Non-pigmented ciliary epithelial cell (primary cell): ENCODE results near the gene ATOSA.
A peak's percentile ranks its signal among the peaks of the same experiment; 100 is the strongest.

Experiments
- DNase-seq: peaks from one replicate; pipeline ENCODE4 v3.0.0-alpha.2; 2010; ENCODE audit warnings: low read depth

ATOSA gene

DNA sequence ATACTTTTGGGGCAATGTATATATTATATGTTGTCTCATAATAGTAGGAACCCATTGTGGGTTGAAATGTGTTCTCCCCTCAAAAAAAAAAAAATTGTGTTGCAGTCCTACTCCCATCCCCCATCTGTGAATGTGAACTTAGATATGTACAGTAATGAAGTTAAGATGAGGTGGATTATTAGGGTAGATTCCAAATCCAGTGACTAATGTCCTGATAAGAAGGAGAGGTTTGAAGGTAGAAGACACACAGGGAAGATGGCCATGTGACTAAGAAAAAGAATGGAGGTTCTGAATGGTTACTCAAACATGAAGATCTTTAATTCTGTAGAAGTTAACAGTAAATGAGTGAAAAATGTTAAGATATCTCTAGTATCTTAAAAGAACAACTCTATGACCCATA lies 3.0 kb upstream of the ATOSA start:
- DNase-seq = no peak

- no peak for DNase-seq
Measured at GRCh38 chr15:52681441-52681840, 2.3 kb upstream of the ATOSA start.

- no peak for DNase-seq
Measured at GRCh38 chr15:52680761-52681160, 1.6 kb upstream of the ATOSA start.

DNA sequence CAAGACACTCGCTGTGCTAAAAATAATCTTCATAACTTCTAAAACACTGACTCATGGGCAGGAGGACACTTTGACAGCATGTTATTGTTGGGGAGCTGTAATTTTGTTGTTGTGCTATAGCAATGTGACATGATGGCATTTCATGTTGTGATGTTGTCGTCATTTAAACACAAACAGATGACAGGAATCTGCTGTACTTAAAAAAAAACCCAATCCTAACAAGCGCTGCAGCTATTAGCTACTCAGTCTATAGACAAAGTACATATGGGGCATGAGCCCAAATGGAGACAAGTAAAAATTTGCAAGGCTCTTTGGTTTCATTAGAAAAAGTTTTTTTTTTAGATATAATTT lies 828 bp upstream of the ATOSA start:
- DNase-seq = no peak

GRCh38 chr15:52678468-52679231 lies 538 bp downstream of the ATOSA start:
- no peak for DNase-seq

GRCh38 chr15:52677593-52678467 lies 1.4 kb downstream of the ATOSA start:
- no peak for DNase-seq

GRCh38 chr15:52674831-52675230 lies 4.4 kb downstream of the ATOSA start:
- DNase-seq = no peak

DNA sequence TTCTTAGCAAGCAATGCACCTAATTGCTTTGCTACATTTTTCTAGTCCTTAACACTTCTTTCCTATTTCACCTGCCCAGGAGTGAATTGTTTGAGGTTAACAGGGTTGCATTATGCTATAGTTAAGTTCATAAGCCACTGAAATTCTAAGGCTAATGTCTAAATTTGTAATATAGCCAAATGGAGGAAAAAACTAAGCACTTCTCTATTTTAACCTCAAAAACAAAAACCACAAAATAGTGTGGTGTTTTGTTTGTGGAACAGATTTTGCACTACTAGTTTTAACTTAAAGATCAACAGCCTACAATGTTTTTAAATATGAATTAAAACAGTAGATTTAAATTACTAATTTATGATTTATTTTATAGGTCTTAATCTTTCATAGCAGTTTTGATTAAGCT lies 5.5 kb downstream of the ATOSA start:
- no peak for DNase-seq

DNA sequence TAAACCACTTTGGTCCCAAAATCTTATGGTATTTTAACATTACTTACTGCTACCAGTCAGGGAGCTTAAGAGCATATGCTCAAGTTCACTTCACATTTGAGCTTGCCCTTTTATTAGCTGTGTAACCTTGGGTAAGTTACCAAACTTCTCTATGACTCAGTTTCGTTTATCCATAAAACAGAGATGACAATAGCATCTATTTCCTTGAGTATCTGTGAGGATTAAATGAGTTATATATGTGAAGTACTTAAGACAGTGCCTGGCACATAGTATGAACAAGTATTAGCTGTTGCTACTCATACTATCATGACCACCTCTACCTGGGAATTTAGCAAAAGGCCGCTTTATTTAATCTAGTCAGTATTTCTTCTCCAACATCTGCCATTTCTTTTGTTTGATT lies 5.9 kb downstream of the ATOSA start:
- DNase-seq = no peak

- DNase-seq = no peak
Measured at GRCh38 chr15:52672661-52673060, 6.5 kb downstream of the ATOSA start.

- DNase-seq = no peak
Measured at GRCh38 chr15:52670087-52670486, 9.1 kb downstream of the ATOSA start.

DNA sequence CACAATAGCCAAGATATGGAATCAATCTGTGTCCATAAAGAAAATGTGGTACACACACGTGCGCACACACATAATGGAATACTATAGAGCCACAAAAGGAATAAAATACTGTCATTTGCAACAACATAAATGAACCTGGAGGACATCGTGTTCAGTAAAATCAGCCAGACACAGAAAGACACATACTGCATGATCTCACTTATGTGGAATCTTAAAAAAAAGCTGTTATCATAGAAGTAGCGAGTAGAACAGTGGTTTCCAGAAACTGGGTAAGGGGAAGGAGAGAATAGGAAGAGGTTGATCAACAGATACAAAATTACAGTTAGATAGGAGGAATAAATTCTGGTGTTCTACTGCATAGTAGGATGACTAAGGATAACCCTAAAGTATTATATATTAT lies 11.1 kb downstream of the ATOSA start:
- no peak for DNase-seq

DNA sequence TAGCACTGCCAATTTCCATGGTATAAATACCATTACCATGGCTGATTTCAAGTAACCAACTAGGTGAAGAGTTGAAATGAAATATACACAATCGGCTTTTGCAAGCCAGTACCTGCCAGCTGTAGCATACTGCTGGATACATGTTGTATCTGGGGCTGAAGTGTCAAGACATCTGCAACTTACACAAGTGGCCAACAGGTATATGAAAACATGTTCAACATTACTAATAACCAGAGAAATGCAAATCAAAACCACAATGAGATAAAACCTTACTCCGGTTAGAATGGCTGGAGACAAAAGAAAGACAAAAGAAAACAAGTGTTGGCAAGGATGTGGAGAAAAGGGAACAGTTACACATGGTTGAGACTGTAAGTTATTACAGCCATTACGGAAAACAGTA lies 11.6 kb downstream of the ATOSA start:
- DNase-seq = no peak

GRCh38 chr15:52663536-52664294 lies 15.5 kb downstream of the ATOSA start:
- no peak for DNase-seq

DNA sequence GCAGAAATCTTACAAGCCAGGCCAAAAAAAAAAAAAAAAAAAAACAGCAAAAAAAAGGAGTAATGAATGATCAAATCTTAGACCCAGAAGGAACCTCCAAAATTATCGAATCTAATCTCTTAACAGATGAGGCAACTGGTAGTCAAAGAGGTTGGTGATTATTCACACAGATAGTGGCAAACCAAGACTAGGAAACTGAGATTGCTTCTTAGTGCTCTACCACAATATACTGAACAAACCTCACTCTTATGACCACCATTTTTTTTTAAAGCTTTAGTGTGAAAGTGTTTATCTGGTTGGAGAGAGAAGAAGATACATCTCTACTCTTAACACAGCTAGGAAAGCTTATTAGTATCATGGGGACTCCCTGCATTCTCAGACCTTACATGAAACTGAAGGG lies 17.3 kb downstream of the ATOSA start:
- no peak for DNase-seq

DNA sequence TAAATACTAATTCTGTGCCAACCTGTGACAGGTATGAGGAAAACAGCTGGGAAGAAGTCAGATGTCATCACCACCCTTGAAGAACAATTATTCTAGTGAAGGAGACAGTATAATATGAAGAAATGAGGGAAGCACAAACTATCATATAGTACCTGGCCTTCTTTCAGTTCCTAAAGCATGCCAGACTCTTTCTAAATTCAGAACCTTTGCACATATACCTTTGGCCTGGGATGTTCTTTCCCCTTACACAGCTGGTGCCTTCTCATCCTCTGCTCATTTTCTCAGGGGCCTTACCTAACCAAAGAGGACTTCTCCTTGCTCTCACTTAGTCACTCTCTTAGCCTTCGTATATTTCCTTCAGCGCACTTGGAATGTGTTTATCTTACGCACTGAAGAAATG lies 19.0 kb downstream of the ATOSA start:
- no peak for DNase-seq

DNA sequence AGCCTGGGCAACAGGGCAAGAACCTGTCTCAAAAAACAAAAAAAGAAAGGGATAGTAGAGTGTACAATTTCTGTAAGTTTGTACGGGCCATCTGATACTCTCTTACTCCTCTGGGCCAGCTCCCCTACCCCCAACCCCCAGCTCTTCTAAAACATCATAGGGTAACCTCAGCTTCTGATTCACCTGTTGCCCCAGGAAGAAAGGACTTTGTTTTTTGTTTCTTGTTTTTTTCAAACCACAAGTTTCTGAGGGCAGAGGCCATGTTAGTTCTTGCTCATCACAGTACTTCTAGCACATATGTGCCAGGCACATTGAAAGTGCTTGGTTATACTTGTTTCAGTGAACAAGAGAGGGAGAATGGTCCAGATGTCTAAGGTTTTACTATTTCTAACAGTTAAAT lies 20.2 kb downstream of the ATOSA start:
- DNase-seq = no peak

DNA sequence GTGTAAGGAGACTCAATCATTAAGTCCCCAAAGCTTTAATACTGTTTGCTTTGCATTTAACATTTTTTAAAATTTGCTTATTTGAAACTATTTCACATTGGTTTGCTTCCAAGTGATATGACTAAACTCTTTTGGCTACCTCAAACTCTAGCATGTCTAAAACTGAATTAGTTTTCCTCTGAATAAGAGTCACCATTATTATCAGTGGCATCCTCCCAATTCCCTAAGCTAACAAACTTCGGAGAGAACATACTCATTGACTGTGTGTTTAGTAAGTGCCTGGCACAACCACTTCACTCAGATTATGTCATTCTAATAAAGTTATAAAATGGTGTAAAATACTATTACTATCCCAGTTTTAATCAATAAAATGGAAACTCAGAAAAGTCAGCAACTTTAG lies 21.9 kb downstream of the ATOSA start:
- DNase-seq = no peak

DNA sequence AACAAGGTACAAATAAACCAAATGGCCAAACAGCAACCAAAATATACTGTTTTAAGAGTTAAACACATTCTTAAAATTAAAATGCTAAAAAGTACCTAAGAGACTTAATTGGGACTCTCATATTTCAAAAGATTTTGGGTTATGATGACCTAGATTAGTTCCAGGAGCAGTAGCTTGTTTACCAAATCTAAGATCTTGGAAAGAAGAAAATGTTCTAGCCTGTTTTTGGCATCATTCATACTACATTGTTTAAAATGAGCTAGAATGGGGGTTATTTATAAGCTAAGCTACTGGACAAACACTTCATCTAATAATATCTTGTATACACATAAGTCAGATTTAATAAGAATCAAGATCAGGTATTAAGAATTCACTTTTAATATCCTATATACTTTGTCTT lies 22.8 kb downstream of the ATOSA start:
- no peak for DNase-seq

DNA sequence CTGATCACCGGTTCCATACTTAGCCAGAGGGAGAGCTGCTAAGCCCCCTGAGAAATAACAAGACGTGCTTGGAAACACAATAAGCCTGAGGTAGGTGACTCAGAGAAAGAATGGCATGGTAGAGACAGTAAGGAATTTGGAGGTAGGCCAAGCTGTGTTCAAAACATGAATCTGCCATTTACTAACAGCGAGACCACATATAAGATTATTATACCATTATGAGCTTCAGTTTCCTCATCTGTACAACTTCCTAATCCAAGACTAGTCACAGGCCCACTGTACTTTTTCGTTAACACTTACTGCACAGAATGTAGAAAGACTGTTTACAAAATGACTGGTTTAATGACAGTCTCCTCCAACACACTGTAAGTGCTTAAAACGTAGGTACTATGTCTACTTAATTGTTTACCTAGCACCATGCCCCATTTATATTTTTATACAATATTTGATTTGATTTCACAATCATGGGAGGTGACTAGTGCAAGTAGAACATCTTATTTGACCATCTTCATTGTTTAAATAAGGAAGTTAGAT lies 25.7 kb downstream of the ATOSA start:
- peak; percentile 91 for DNase-seq

GRCh38 chr15:52652984-52653383 lies 26.2 kb downstream of the ATOSA start:
- peak; percentile 80 for DNase-seq

- no peak for DNase-seq
Measured at GRCh38 chr15:52652286-52652685, 26.9 kb downstream of the ATOSA start.

- DNase-seq = peak; percentile 94
Measured at GRCh38 chr15:52651868-52652267, 27.3 kb downstream of the ATOSA start.
